A673 (cell line): ENCODE results near the gene ALOX15B.

Experiments used
- CTCF ChIP-seq: fragments of 300-800, 200-600 bp; sonication (generic); conservative IDR thresholded peaks from 2 replicates; pipeline ENCODE4 v1.5.1; 2017; ENCODE audit warnings: low read depth, mild to moderate bottlenecking, antibody characterized with exemption, low read length, moderate library complexity, mixed read lengths
- EZH2 ChIP-seq: fragments of 200-600 bp; sonication (generic); IDR thresholded peaks from 2 replicates; pipeline ENCODE4 v1.6.1; 2017; ENCODE audit warnings: borderline replicate concordance, low read depth, mild to moderate bottlenecking, mixed read lengths, antibody characterized with exemption, low read length; ENCODE audit not compliant: poor library complexity, severe bottlenecking

DNA sequence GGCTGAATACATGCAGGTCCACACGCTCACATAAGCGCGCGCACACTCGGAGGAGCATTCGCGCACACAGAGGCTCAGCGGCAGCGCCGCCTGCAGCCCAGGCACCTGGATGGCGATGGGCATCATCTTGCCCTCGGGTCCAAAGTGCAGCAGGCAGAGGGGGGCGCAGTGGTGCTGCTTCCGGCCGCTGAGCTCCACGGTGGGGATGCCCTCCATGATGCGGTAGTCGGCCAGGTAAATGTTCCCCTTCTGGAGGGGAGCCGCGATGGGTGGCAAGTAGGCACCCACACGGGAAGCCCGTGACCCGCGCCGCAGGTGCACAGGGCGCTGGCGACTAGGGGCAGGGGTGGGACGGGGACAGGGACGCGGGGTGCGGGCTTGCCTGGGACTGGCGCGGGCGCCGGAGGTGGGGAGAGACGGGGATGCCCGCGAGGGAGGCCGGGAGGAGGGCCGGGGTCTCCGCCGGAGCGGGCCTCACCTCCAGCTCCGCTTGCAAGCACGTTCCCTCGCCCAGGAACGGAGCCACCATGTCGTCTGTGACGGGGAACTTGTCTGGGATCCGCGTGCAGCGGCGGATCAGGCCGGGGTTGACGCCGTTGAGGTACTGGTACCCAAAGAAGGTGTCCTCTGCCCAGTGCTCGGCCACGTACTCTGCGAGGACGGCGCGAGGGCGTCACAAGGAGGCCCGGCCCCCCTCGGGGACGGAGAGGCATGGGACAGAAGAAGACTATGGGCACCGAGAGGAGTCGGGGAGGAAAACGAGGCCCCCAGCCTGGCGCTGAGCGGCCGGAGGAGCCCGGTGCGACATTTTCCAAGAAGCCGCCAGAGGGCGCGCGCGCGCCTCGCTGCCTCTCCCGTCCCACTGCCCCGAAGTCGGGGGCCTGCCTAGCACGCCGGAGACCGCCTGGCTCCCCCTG lies 40.7 kb downstream of the ALOX15B start:
- TF ChIP-seq CTCF: peak; percentile 94
- no peak for TF ChIP-seq EZH2
